ENCODE results near the gene PIAS4.

Gene PIAS4

GRCh38 chr19:4018140-4018613 is 10.6 kb downstream of the PIAS4 start:
- H3K4me3 ChIP-seq (ENCODE audit: low read depth, low read length), result no peak overlapping the region
- ChIA-PET CTCF (no interaction called here), POLR2A (no interaction called here)
- no peak overlapping the region for H3K27ac ChIP-seq (ENCODE audit: extremely low read depth, low read depth, low read length)
- H3K36me3 ChIP-seq (ENCODE audit: control insufficient read depth in 2 of 2, insufficient read depth in 1 of 2, low read length in 2 of 2), result peaks cover 3 to 65% of the 10 kb centered on the region in 2 experiments; a peak in 2 of 3 replicates
- no peaks in the 10 kb centered on the region for H3K4me1 ChIP-seq (ENCODE audit: control insufficient read depth, insufficient read depth, low read length)
- TF ChIP-seq ZNF677 (tag by site-specific recombination; IDR thresholded peaks at IDR 0.05) (peak; percentile 88), ZNF501 (tag by site-specific recombination; IDR thresholded peaks at IDR 0.05) (no peak)
- no peaks in the 10 kb centered on the region for H3K9me3 ChIP-seq (ENCODE audit: control insufficient read depth, insufficient read depth, low read depth, low read length)

GRCh38 chr19:4018775-4019504 is 11.4 kb downstream of the PIAS4 start:
- ChIA-PET CTCF (no interaction called here), POLR2A (no interaction called here)
- no peak overlapping the region for H3K27ac ChIP-seq (ENCODE audit: extremely low read depth, low read depth, low read length)

GRCh38 chr19:4019578-4019977 is 12.0 kb downstream of the PIAS4 start:
- Histone ChIP-seq H3K9me3 (ENCODE audit: control insufficient read depth, insufficient read depth, low read depth, low read length) (no peaks in the 10 kb centered on the region), H3K4me3 (ENCODE audit: low read depth, low read length) (no peak overlapping the region), H3K4me1 (ENCODE audit: control insufficient read depth, insufficient read depth, low read length) (no peaks in the 10 kb centered on the region), H3K27ac (ENCODE audit: extremely low read depth, low read depth, low read length) (no peak overlapping the region), H3K36me3 (ENCODE audit: control insufficient read depth in 2 of 2, insufficient read depth in 1 of 2, low read length in 2 of 2) (peaks cover 3 to 64% of the 10 kb centered on the region in 2 experiments; a peak in 2 of 3 replicates)
- ChIA-PET POLR2A (no interaction called here), CTCF (interaction anchor here (0.6 kb wide), 1 partner anchor 309 kb away, joined by 3 read pairs; no protein-coding TSS in a partner anchor)
- no peak for TF ChIP-seq KLF17 (tag by site-specific recombination; IDR thresholded peaks at IDR 0.05)
- no peak for TF ChIP-seq MYNN (tag by site-specific recombination; IDR thresholded peaks at IDR 0.05; ENCODE audit: borderline replicate concordance)
- no peak for TF ChIP-seq ZNF398 (tag by site-specific recombination; IDR thresholded peaks at IDR 0.05)
- no peak for TF ChIP-seq ZNF10 (tag by site-specific recombination; IDR thresholded peaks at IDR 0.05)

More at GRCh38 chr19:4018775-4019504, 11.4 kb downstream of the PIAS4 start:
- peaks cover 3 to 64% of the 10 kb centered on the region in 2 experiments; a peak in 2 of 3 replicates for H3K36me3 ChIP-seq (ENCODE audit: control insufficient read depth in 2 of 2, insufficient read depth in 1 of 2, low read length in 2 of 2)
- H3K4me3 ChIP-seq (ENCODE audit: low read depth, low read length), result no peak overlapping the region
- peak; percentile 27; the same call in 1 of the 2 replicates for TF ChIP-seq GLIS2 (tag by site-specific recombination; IDR thresholded peaks at IDR 0.05)
- no peak for TF ChIP-seq KLF17 (tag by site-specific recombination; IDR thresholded peaks at IDR 0.05)
- no peak for TF ChIP-seq KLF16 (tag by site-specific recombination; IDR thresholded peaks at IDR 0.05)
- no peak for TF ChIP-seq ZNF549 (tag by site-specific recombination; IDR thresholded peaks at IDR 0.05)
- peak; percentile 74; the same call in 1 of the 2 replicates for TF ChIP-seq KLF1 (tag by site-specific recombination; IDR thresholded peaks at IDR 0.05)
- no peak for TF ChIP-seq HOXC10 (CRISPR knock-in tag; IDR thresholded peaks at IDR 0.05)
- TF ChIP-seq GLIS1 (tag by site-specific recombination; IDR thresholded peaks at IDR 0.05), result peak; percentile 54
- H3K4me1 ChIP-seq (ENCODE audit: control insufficient read depth, insufficient read depth, low read length), result no peaks in the 10 kb centered on the region
- H3K9me3 ChIP-seq (ENCODE audit: control insufficient read depth, insufficient read depth, low read depth, low read length), result no peaks in the 10 kb centered on the region

Measured in HEK293 (cell line).